Mesothelial cell of epicardium (in vitro differentiated cells): ENCODE results near the gene TBC1D4. TPM values are rescaled to one million over a fixed set of nuclear protein-coding genes. Genes with fewer than 3 reads are reported as not detected.

Source experiments
- DNase-seq, 2 experiments: peaks; one replicate each; pipeline ENCODE4 v3.0.0; 2021; ENCODE audit warnings: low spot score in 2 of 2; ENCODE audit not compliant: unreplicated experiment in 2 of 2
- H3K27ac Mint-ChIP-seq: 2 replicates; pipeline ENCODE4 v1.8.0; 2021; ENCODE audit warnings: mixed read lengths
- H3K27me3 Mint-ChIP-seq: 2 replicates; pipeline ENCODE4 v1.8.0; 2021; ENCODE audit warnings: low read depth, mixed read lengths
- H3K36me3 Mint-ChIP-seq: 2 replicates; pipeline ENCODE4 v1.8.0; 2021; ENCODE audit warnings: mixed read lengths
- H3K4me1 Mint-ChIP-seq: 2 replicates; pipeline ENCODE4 v1.8.0; 2021; ENCODE audit warnings: mixed read lengths
- H3K4me3 Mint-ChIP-seq: 2 replicates; pipeline ENCODE4 v1.8.0; 2021; ENCODE audit warnings: mild to moderate bottlenecking, moderate library complexity, mixed read lengths
- H3K9me3 Mint-ChIP-seq: 2 replicates; pipeline ENCODE4 v1.8.0; 2021; ENCODE audit warnings: mixed read lengths
- CTCF ChIP-seq: fragments of 200-600 bp; sonication (generic); IDR thresholded peaks from one replicate; pipeline ENCODE4 v1.5.0; 2021; ENCODE audit warnings: antibody characterized with exemption; ENCODE audit not compliant: unreplicated experiment
- total RNA-seq: library from RNA; stranded (reverse); gene quantifications from 3 replicates; pipeline ENCODE4 v1.2.1, GENCODE V29; 2021

The TBC1D4 gene
- total RNA-seq, 1 donor from 2014 or later = 20.5 TPM

GRCh38 chr13:75491376-75491775 is 9.4 kb upstream of the TBC1D4 start:
- no peaks in the 10 kb centered on the region for H3K27me3 Mint-ChIP-seq
- TF ChIP-seq CTCF = no peak
- DNase-seq = no peak
- no peak overlapping the region for H3K4me3 Mint-ChIP-seq
- no peaks in the 10 kb centered on the region for H3K4me1 Mint-ChIP-seq
- no peaks in the 10 kb centered on the region for H3K36me3 Mint-ChIP-seq
- no peak overlapping the region for H3K27ac Mint-ChIP-seq
- H3K9me3 Mint-ChIP-seq = no peaks in the 10 kb centered on the region

GRCh38 chr13:75489502-75490263 is 7.7 kb upstream of the TBC1D4 start:
- no peak overlapping the region for H3K27ac Mint-ChIP-seq
- H3K4me1 Mint-ChIP-seq = peaks cover 3% of the 10 kb centered on the region
- DNase-seq = no peak
- H3K9me3 Mint-ChIP-seq = no peaks in the 10 kb centered on the region
- H3K36me3 Mint-ChIP-seq = no peaks in the 10 kb centered on the region
- H3K4me3 Mint-ChIP-seq = no peak overlapping the region
- TF ChIP-seq CTCF = no peak
- no peaks in the 10 kb centered on the region for H3K27me3 Mint-ChIP-seq

GRCh38 chr13:75486146-75487062 is 4.4 kb upstream of the TBC1D4 start:
- Mint-ChIP-seq H3K27ac (no peak overlapping the region), H3K36me3 (no peaks in the 10 kb centered on the region), H3K4me1 (peaks cover 7% of the 10 kb centered on the region), H3K4me3 (no peak overlapping the region), H3K9me3 (no peaks in the 10 kb centered on the region), H3K27me3 (no peaks in the 10 kb centered on the region)
- no peak for DNase-seq
- no peak for TF ChIP-seq CTCF

- no peaks in the 10 kb centered on the region for H3K27me3 Mint-ChIP-seq
- DNase-seq = no peak
- no peak for TF ChIP-seq CTCF
- no peaks in the 10 kb centered on the region for H3K9me3 Mint-ChIP-seq
- H3K4me3 Mint-ChIP-seq = no peak overlapping the region
- H3K4me1 Mint-ChIP-seq = peaks cover 9% of the 10 kb centered on the region
- H3K36me3 Mint-ChIP-seq = no peaks in the 10 kb centered on the region
- H3K27ac Mint-ChIP-seq = no peak overlapping the region
Measured at GRCh38 chr13:75485286-75486062, 3.5 kb upstream of the TBC1D4 start.

- H3K4me3 Mint-ChIP-seq = peak overlapping the region; percentile 99
- TF ChIP-seq CTCF = no peak
- H3K27me3 Mint-ChIP-seq = no peaks in the 10 kb centered on the region
- no peaks in the 10 kb centered on the region for H3K36me3 Mint-ChIP-seq
- no peaks in the 10 kb centered on the region for H3K9me3 Mint-ChIP-seq
- no peak for DNase-seq
- peaks cover 33% of the 10 kb centered on the region for H3K4me1 Mint-ChIP-seq
- H3K27ac Mint-ChIP-seq = peak overlapping the region; percentile 96
Measured at GRCh38 chr13:75482820-75483079, 781 bp upstream of the TBC1D4 start.
